B cell (primary cell): Measurements from ENCODE around the gene CC2D2B. TPM values are rescaled to one million over a fixed set of nuclear protein-coding genes. Genes with fewer than 3 reads are reported as not detected.
A peak's percentile ranks its signal among the peaks of the same experiment; 100 is the strongest.

Source experiments
- ATAC-seq: fragments of 200-7000 bp; cut with Tn5 transposase; one replicate; pipeline ENCODE4 v1.10.0; 2021; ENCODE audit warnings: low read depth, mild to moderate bottlenecking, moderate number of reproducible peaks, moderate library complexity
- CTCF ChIA-PET: fragments of 350-600 bp; sonication (Branson Sonifier 250); formaldehyde crosslinking; loops from one replicate; lab custom pipeline; 2021; ENCODE audit warnings: antibody characterized with exemption, inconsistent platforms; lab: Charles Lee
- POLR2A ChIA-PET: fragments of 350-600 bp; sonication (Branson Sonifier 250); formaldehyde crosslinking; loops from one replicate; lab custom pipeline; 2021; ENCODE audit warnings: antibody characterized with exemption; lab: Charles Lee
- DNase-seq: peaks from one replicate; pipeline ENCODE4 v3.0.0; 2013
- H2AFZ ChIP-seq: 2 replicates; pipeline ENCODE4 v1.6.1; 2012; ENCODE audit warnings: mild to moderate bottlenecking, low read depth, low read length; ENCODE audit not compliant: insufficient read depth, poor library complexity, severe bottlenecking
- H3K27ac ChIP-seq, 2 donors: 1 replicate in 1 of 2; 2 replicates in 1 of 2; pipeline ENCODE4 v1.5.1; 2012 to 2013; ENCODE audit warnings: low read length in 2 of 2, mild to moderate bottlenecking in 2 of 2, moderate library complexity in 1 of 2
- H3K27me3 ChIP-seq, 4 experiments: fragments of 200-600 bp in 1 of 4; sonication (generic) in 1 of 4; replicated peaks in 1 of 4; 1 replicate in 2 of 4; 2 replicates in 2 of 4; pipeline versions ENCODE4 v1.6.1 to v1.7.0; 2013 to 2016; ENCODE audit warnings: low read length in 3 of 4, mild to moderate bottlenecking in 2 of 4, mixed read lengths in 1 of 4, moderate library complexity in 1 of 4; ENCODE audit not compliant: insufficient read depth in 4 of 4, control insufficient read depth in 3 of 4; ENCODE audit errors: control extremely low read depth in 1 of 4
- H3K36me3 ChIP-seq, 2 experiments: replicated peaks in 1 of 2; 1 replicate in 1 of 2; 2 replicates in 1 of 2; pipeline versions ENCODE4 v1.6.1 to v1.7.1; 2013; ENCODE audit warnings: low read length in 1 of 2; ENCODE audit not compliant: insufficient read depth in 2 of 2, control insufficient read depth in 1 of 2; ENCODE audit errors: control extremely low read depth in 1 of 2, extremely low read depth in 1 of 2
- H3K4me1 ChIP-seq, 2 donors: fragments of 200-600 bp in 1 of 2; sonication (generic) in 1 of 2; 1 replicate in 1 of 2; 2 replicates in 1 of 2; pipeline versions ENCODE4 v1.5.1 to v1.6.1; 2013 to 2017; ENCODE audit warnings: low read length in 2 of 2; ENCODE audit not compliant: control insufficient read depth in 2 of 2, insufficient read depth in 2 of 2
- H3K4me2 ChIP-seq: replicated peaks from 2 replicates; pipeline ENCODE3; 2012; ENCODE audit warnings: mild to moderate bottlenecking, low read depth, low read length; ENCODE audit not compliant: poor library complexity, severe bottlenecking
- H3K4me3 ChIP-seq, 5 experiments: fragments of 200-600 bp in 1 of 5; sonication (generic) in 1 of 5; 1 replicate in 3 of 5; 2 replicates in 2 of 5; pipeline versions ENCODE4 v1.5.1 to v1.7.0; 2011 to 2016; ENCODE audit warnings: low read length in 4 of 5, mild to moderate bottlenecking in 4 of 5, low read depth in 2 of 5, control low read depth in 1 of 5, moderate library complexity in 1 of 5; ENCODE audit not compliant: insufficient read depth in 1 of 5; ENCODE audit errors: control extremely low read depth in 1 of 5, extremely low read depth in 1 of 5
- H3K79me2 ChIP-seq: fragments of 200-600 bp; sonication (generic); one replicate; pipeline ENCODE4 v1.6.0; 2016; ENCODE audit warnings: low read length; ENCODE audit not compliant: control insufficient read depth, insufficient read depth
- H3K9ac ChIP-seq: fragments of 200-600 bp; sonication (generic); 2 replicates; pipeline ENCODE4 v1.6.1; 2017; ENCODE audit warnings: mild to moderate bottlenecking, low read length, moderate library complexity
- H3K9me3 ChIP-seq, 3 donors: one replicate each; pipeline versions ENCODE4 v1.6.1 to v1.7.1; 2013; ENCODE audit warnings: low read length in 2 of 3; ENCODE audit not compliant: control insufficient read depth in 2 of 3, insufficient read depth in 1 of 3; ENCODE audit errors: control extremely low read depth in 1 of 3
- H4K20me1 ChIP-seq: 2 replicates; pipeline ENCODE4 v1.6.0; 2012; ENCODE audit warnings: mild to moderate bottlenecking, low read length; ENCODE audit not compliant: insufficient read depth, control insufficient read depth, poor library complexity, severe bottlenecking
- H3K27ac Mint-ChIP-seq: one replicate; pipeline ENCODE4 v1.8.0; 2021; ENCODE audit warnings: mixed read lengths
- H3K27me3 Mint-ChIP-seq: one replicate; pipeline ENCODE4 v1.8.0; 2021; ENCODE audit warnings: mixed read lengths
- H3K4me1 Mint-ChIP-seq: one replicate; pipeline ENCODE4 v1.8.0; 2021; ENCODE audit warnings: mixed read lengths
- H3K4me3 Mint-ChIP-seq: one replicate; pipeline ENCODE4 v1.8.0; 2021; ENCODE audit warnings: mixed read lengths
- H3K9me3 Mint-ChIP-seq: one replicate; pipeline ENCODE4 v1.8.0; 2022; ENCODE audit warnings: mixed read lengths; ENCODE audit not compliant: insufficient read depth
- EZH2 ChIP-seq: IDR thresholded peaks from 2 replicates; pipeline ENCODE4 v1.6.1; 2012; ENCODE audit warnings: borderline replicate concordance, low read depth, mild to moderate bottlenecking, moderate library complexity, low read length; ENCODE audit not compliant: insufficient read depth, poor library complexity, severe bottlenecking
- WGBS: methylation state at CpG from one replicate; pipeline ENCODE4 v1.1.5; 2013; ENCODE audit warnings: missing lambda C conversion rate; ENCODE audit not compliant: insufficient coverage; 5-methylcytosine and 5-hydroxymethylcytosine counted together
- intact Hi-C: fragments of 100-400 bp; cut with micrococcal nuclease; formaldehyde crosslinking; loops from one replicate; pipeline ENCODE4 v1.10.0; 2022
- polyA plus RNA-seq: library from polyadenylated mRNA; depleted of rRNA; stranded (reverse); fragments of >200 nt; gene quantifications from 2 replicates; pipeline ENCODE4 v1.2.3, GENCODE V29; 2012
- total RNA-seq, 2 donors: library from RNA; stranded (reverse); fragments of 120-200 nt in 1 of 2; gene quantifications; 1 replicate in 1 of 2; 2 replicates in 1 of 2; pipeline versions ENCODE4 v1.2.3 to v1.2.4, GENCODE V29; 2013 to 2022
- TF ChIP-seq, protein P1 (sequence below): fragments of 200-600 bp; IDR thresholded peaks from one replicate; pipeline ENCODE4 v1.8.0; 2022; ENCODE audit warnings: antibody characterized with exemption, mild to moderate bottlenecking

The CC2D2B gene
- total and polyA plus RNA-seq, 2 donors (not counting 1 experiment from before 2014, with no cell fraction given): 0.70 to 2.1 TPM

DNA sequence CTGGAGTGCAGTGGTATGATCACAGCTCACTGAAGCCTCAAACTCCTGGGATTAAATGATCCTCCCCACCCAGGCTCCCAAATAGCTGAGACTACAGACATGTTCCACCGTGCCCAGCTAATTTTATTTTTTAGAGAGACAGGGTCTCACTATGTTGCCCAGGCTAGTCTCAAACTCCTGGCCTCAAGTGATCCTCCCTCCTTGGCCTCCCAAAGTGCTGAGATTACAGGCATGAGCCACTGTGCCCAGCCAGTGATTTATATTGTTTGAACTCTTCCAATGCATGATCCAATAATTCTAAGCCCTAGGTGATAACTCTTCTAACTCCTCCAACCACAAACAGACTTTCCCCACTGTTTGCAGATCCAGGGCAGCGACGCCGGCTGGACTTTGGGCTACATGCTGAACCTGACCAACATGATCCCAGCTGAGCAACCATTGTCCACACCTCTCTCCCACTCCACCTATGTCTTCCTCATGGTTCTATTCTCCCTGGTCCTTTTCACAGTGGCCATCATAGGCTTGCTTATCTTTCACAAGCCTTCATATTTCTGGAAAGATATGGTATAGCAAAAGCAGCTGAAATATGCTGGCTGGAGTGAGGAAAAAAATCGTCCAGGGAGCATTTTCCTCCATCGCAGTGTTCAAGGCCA is 41.8 kb upstream of the CC2D2B start:
- no peaks in the 10 kb centered on the region for H3K9me3 Mint-ChIP-seq
- no peak for ATAC-seq
- H3K27ac Mint-ChIP-seq: no peak overlapping the region
- intact Hi-C loops: loop anchor here (1.0 kb wide), 3 partner anchors 24 to 178 kb away; no protein-coding TSS in a partner anchor
- H3K4me1 Mint-ChIP-seq: peaks cover 23% of the 10 kb centered on the region
- H3K4me3 Mint-ChIP-seq: no peak overlapping the region
- TF ChIP-seq, protein P1, sequence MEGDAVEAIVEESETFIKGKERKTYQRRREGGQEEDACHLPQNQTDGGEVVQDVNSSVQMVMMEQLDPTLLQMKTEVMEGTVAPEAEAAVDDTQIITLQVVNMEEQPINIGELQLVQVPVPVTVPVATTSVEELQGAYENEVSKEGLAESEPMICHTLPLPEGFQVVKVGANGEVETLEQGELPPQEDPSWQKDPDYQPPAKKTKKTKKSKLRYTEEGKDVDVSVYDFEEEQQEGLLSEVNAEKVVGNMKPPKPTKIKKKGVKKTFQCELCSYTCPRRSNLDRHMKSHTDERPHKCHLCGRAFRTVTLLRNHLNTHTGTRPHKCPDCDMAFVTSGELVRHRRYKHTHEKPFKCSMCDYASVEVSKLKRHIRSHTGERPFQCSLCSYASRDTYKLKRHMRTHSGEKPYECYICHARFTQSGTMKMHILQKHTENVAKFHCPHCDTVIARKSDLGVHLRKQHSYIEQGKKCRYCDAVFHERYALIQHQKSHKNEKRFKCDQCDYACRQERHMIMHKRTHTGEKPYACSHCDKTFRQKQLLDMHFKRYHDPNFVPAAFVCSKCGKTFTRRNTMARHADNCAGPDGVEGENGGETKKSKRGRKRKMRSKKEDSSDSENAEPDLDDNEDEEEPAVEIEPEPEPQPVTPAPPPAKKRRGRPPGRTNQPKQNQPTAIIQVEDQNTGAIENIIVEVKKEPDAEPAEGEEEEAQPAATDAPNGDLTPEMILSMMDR: no peak
- no peak for TF ChIP-seq EZH2
- WGBS: 95% methylated on average over 6 of the region's 6 CpGs
- no peak overlapping the region for H3K9ac ChIP-seq
- no peaks in the 10 kb centered on the region for H3K79me2 ChIP-seq
- DNase-seq: no peak
- ChIA-PET CTCF (interaction anchor here (0.6 to 8.2 kb wide), 33 partner anchors 9 to 435 kb away, joined by 3 to 221 read pairs (median 5); partner anchors contain the start of genes ALDH18A1, ENTPD1, TCTN3 and ZNF518A), POLR2A (interaction anchor here (1.4 to 2.9 kb wide), 2 partner anchors 25 to 172 kb away, joined by 7 to 31 read pairs; partner anchors contain the start of gene TCTN3)
- H3K9me3 ChIP-seq: no peaks in the 10 kb centered on the region
- H3K27me3 ChIP-seq: no peaks in the 10 kb centered on the region
- no peak overlapping the region for H2AFZ ChIP-seq
- no peak overlapping the region for H3K4me2 ChIP-seq
- no peak overlapping the region for H3K4me3 ChIP-seq
- H3K4me1 ChIP-seq: peaks cover 11 to 13% of the 10 kb centered on the region in 2 donors
- H4K20me1 ChIP-seq: no peaks in the 10 kb centered on the region
- H3K36me3 ChIP-seq: peaks cover 6 to 57% of the 10 kb centered on the region in 2 experiments
- H3K27ac ChIP-seq: peak overlapping the region in 1 of 2 donors; percentile 75
- no peaks in the 10 kb centered on the region for H3K27me3 Mint-ChIP-seq

DNA sequence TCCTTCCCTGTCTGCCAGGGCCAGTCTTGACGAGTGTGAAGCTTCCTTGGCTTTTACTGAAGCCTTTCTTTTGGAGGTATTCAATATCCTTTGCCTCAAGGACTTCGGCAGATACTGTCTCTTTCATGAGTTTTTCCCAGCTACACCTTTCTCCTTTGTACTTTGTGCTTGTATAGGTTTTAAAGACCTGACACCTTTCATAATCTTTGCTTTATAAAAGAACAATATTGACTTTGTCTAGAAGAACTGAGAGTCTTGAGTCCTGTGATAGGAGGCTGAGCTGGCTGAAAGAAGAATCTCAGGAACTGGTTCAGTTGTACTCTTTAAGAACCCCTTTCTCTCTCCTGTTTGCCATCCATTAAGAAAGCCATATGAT is 41.3 kb upstream of the CC2D2B start:
- no peaks in the 10 kb centered on the region for H3K9me3 ChIP-seq
- DNase-seq: no peak
- ChIA-PET POLR2A (interaction anchor here (2.9 kb wide), 1 partner anchor 172 kb away, joined by 31 read pairs; the partner anchor contains the start of gene TCTN3), CTCF (interaction anchor here (1.9 to 8.2 kb wide), 6 partner anchors 25 to 435 kb away, joined by 5 to 221 read pairs (median 38); partner anchors contain the start of genes ALDH18A1 and TCTN3)
- no peaks in the 10 kb centered on the region for H3K9me3 Mint-ChIP-seq
- TF ChIP-seq, protein P1: no peak
- no peak for TF ChIP-seq EZH2
- H3K4me2 ChIP-seq: no peak overlapping the region
- no peaks in the 10 kb centered on the region for H3K27me3 Mint-ChIP-seq
- intact Hi-C loops: no loop called here
- no peaks in the 10 kb centered on the region for H4K20me1 ChIP-seq
- peaks cover 23% of the 10 kb centered on the region for H3K4me1 Mint-ChIP-seq
- WGBS: 100% methylated on average over 1 of the region's 2 CpGs
- ATAC-seq: no peak
- no peaks in the 10 kb centered on the region for H3K79me2 ChIP-seq
- H3K9ac ChIP-seq: no peak overlapping the region
- peak overlapping the region; percentile 32 for H3K27ac Mint-ChIP-seq
- H3K27ac ChIP-seq: no peak overlapping the region
- no peak overlapping the region for H3K4me3 Mint-ChIP-seq
- no peak overlapping the region for H2AFZ ChIP-seq
- H3K4me1 ChIP-seq: peaks cover 11 to 13% of the 10 kb centered on the region in 2 donors
- H3K27me3 ChIP-seq: no peaks in the 10 kb centered on the region
- H3K36me3 ChIP-seq: peaks cover 6 to 57% of the 10 kb centered on the region in 2 experiments
- no peak overlapping the region for H3K4me3 ChIP-seq
